ENCODE measurements around the gene TTC38.

DNA sequence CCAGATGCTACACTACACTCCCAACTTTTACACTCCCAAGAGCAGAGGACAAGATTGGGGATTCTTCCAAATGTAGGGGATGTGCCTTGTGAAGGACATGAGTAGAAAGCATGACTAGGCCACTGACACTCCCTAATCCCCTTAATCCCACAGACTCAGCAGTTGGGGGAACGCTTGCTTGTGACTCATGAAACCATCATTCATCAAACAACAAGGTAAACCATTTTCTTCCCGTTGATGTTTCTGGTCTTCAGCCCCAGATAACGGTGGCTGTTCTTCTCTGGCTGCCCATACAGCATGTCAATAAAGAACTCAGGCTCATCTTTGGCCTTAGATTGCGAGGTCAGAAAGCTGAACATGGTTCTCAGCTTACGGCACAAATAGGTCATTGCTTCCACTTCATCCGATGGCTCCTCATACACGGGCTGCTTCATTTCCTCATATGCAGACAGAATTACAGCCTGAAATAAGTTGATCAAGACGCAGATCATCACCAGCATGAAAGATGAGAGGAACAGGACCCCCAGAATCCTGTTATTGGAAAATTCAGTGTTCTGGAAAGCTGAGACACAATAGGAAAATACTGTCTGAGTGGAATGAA is 11.3 kb upstream of the TTC38 start:
- TF ChIP-seq, protein P1, sequence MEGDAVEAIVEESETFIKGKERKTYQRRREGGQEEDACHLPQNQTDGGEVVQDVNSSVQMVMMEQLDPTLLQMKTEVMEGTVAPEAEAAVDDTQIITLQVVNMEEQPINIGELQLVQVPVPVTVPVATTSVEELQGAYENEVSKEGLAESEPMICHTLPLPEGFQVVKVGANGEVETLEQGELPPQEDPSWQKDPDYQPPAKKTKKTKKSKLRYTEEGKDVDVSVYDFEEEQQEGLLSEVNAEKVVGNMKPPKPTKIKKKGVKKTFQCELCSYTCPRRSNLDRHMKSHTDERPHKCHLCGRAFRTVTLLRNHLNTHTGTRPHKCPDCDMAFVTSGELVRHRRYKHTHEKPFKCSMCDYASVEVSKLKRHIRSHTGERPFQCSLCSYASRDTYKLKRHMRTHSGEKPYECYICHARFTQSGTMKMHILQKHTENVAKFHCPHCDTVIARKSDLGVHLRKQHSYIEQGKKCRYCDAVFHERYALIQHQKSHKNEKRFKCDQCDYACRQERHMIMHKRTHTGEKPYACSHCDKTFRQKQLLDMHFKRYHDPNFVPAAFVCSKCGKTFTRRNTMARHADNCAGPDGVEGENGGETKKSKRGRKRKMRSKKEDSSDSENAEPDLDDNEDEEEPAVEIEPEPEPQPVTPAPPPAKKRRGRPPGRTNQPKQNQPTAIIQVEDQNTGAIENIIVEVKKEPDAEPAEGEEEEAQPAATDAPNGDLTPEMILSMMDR (IDR thresholded peaks at IDR 0.05; ENCODE audit: insufficient read depth, low read depth, low read length) = no peak
- TF ChIP-seq EZH2 (IDR thresholded peaks at IDR 0.05; ENCODE audit: insufficient read depth, low read length) = no peak

Measured in astrocyte (in vitro differentiated cells and primary cell).